ENCODE data around the gene SMURF1.

- TF ChIP-seq POLR2AphosphoS5 (IDR thresholded peaks at IDR 0.05) = no peak
- no peak for TF ChIP-seq CTCF (IDR thresholded peaks at IDR 0.05)
- no peak for TF ChIP-seq EP300 (IDR thresholded peaks at IDR 0.05; ENCODE audit: low read depth)
These were observed 158.5 kb downstream of the SMURF1 start for GRCh38 chr7:98985406-98985805.
